ENCODE data around the gene SFT2D3.

The SFT2D3 gene

GRCh38 chr2:127681288-127681804, 20.0 kb upstream of the SFT2D3 start:
- no peak for DNase-seq (ENCODE audit: low read depth in 2 of 2)

GRCh38 chr2:127681976-127682857, 19.1 kb upstream of the SFT2D3 start:
- DNase-seq (ENCODE audit: low read depth in 2 of 2), result no peak

DNA sequence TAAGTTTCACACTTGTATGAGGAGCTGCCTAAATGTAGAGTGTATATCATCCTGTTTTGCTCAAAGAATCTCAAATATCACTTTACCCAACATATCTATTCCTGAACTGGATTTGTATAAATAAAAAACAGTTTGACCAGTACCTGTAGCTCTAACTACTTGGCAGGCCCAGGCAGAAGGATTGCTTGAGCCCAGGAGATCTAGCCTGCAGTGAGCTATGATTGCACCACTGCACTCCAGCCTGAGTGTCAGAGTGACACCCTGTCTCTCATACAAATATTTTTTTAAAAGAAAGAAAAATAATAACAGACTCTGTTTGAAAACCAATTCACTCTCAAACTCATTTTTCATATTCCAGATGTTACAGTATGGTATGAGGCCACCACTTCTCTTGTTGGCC, 18.2 kb upstream of the SFT2D3 start:
- DNase-seq (ENCODE audit: low read depth in 2 of 2), result no peak

GRCh38 chr2:127683757-127684156, 17.5 kb upstream of the SFT2D3 start:
- DNase-seq (ENCODE audit: low read depth in 2 of 2), result no peak

DNA sequence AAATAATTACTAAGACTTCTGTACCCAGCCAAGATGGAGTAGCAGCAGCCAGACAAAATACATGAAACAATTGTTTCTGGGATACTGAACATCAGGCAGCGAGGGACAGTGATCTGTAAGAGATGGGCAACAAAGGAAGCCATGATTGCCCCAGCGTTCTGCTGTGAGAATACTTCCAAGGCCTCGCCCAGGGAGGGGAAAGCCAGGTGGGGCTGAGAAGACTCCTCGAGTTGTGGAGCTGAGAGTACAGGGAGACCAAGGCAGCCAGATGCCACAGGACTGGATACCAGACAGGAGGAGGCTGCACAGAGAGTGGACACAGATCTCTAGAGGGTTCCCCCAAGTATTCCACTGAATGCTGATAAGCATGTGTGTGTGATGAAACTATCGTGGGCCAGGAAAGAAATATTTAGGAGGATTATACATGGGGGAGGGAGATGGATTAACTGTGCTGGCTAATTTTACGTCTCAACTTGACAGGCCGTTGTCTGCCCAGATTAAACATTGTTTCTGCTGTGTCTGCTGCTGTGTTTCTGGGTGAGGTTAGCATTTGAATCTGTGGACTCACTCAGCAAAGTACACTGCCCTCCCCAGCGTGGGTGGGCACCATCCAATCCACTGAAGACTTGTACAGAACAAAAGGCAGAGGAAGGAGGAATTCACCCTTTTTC, 15.8 kb upstream of the SFT2D3 start:
- DNase-seq (ENCODE audit: low read depth in 2 of 2), result no peak

DNA sequence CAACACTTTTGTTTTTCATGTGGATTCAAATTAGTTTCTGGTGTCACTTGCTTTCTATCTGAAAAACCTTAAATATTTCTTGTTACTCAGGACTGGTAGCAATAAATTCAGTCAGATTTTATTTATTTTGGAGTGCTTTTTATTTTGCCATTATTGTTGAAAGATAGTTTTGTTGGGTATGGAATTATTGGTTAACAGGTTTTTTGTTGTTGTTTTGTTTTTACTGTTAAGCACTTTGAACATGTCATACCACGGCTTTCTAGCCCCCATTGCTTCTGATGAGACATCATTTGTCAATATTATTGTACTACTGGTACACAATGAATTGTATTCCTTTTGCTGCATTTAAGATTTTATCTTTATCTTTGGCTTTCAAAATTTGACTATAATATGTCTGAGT, 12.9 kb upstream of the SFT2D3 start:
- no peak for DNase-seq (ENCODE audit: low read depth in 2 of 2)

DNA sequence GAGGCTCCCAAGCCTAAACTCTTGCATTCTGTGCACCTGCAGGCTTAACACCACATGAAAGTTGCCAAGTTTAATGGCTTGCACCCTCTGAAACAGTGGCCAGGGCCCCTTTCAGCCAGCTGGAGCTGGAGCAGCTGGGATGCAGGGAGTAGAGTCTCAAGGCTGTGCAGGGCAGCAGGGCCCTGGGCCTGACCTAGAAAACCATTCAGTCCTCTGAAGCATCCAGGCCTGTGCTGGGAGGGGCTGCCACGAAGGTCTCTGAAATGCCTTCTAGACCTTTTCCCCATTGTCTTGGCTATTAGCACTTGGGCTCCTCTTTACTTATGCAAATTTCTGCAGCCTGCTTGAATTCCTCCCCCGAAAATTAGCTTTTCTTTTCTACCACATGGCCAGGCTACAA, 10.6 kb upstream of the SFT2D3 start:
- DNase-seq (ENCODE audit: low read depth in 2 of 2), result no peak

GRCh38 chr2:127694986-127695385, 6.3 kb upstream of the SFT2D3 start:
- DNase-seq (ENCODE audit: low read depth in 2 of 2), result no peak

- DNase-seq (ENCODE audit: low read depth in 2 of 2), result peak in 1 of 2 donors; percentile 40
Observed at GRCh38 chr2:127695491-127696472, 5.5 kb upstream of the SFT2D3 start.

DNA sequence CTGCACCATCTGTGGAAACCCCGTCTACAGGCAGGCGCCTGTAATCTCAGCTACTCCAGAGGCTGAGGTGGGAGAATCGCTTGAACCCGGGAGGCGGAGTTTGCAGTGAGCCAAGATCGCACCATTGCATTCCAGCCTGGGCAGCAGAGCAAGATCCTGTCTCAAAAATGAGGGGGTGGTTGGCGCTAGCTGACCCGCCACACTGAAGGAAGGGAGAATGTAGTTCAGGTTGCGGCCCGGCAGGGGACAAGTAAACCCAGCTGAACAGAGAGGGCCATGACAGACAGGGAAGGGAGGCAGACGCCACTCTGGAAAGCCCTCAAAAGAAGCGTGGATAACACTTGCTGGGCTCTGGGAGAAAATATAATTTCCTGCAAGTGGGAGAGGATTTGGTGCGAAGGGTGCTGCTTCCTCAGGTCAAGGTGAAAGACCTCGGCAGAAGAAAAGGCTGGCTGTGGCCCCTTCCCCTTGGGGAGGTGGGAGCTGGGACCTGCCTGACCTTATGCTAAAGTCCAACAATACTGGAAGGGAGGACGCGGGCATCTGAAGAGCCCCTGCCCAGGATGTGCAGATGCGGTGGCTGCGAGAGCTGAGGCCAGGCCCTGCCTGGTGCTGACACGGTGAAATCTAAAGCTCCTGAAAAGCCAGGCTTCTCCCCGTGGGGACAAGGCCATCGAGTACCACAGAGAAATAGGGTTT, 3.7 kb upstream of the SFT2D3 start:
- no peak for DNase-seq (ENCODE audit: low read depth in 2 of 2)

- no peak for DNase-seq (ENCODE audit: low read depth in 2 of 2)
Observed at GRCh38 chr2:127698553-127699355, 2.5 kb upstream of the SFT2D3 start.

DNA sequence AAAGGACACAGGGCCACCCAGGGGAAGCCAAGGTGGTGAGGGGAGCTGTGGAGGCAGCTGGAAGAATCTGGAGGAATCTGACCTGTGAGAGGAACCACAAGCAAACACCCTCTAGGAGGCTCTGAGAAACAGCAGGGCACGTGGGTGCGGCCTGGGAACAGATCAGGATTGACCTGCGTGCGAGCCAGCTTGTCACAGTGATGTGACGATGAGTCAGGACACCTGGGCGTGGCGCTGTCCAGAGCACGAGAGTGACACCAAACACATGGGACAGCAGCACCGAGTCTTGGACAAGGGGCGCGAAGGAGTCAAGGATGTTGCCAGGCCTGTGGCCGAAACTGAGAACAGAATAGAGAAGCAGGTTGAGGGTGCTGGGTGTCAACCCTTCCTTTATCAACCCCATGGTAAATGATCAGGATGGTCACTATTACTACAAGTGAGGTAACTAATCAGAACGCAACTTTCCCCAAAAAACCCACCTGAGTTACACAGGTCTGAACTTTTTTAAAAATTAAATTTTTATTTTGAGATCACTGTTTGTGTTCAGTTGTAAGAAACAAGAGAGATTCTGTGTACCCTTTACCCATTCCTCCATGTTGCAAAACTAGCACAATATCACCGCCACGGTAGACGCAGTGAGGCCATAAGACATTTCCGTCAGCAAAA, 637 bp upstream of the SFT2D3 start:
- DNase-seq (ENCODE audit: low read depth in 2 of 2), result no peak

DNA sequence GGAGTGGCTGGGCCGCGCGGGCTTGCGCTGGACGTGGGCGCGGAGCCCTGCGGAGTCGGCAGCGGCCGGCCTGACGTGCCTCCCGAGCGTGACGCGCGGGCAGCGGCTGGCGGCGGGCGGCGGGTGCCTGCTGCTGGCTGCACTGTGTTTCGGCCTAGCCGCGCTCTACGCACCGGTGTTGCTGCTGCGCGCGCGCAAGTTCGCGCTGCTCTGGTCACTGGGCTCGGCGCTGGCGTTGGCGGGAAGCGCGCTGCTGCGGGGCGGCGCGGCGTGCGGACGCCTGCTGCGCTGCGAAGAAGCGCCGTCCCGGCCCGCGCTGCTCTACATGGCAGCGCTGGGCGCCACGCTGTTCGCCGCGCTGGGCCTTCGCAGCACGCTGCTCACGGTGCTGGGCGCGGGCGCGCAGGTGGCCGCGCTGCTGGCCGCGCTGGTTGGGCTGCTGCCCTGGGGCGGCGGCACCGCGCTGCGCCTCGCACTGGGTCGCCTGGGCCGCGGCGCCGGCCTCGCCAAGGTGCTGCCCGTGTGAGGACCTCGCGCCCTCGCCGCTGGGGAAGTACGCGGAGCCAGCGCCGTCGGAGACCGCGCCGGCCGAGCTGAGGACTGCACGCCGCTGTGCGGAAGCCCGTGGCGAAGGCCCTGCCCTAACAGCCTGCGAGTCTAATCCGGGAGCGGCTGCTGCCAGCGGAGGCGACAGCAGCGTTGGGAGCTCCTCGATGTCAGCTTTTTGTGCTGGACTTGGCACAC, 526 bp downstream of the SFT2D3 start:
- peak; percentile 63 to 71 for DNase-seq (ENCODE audit: low read depth in 2 of 2)

GRCh38 chr2:127702395-127703009, 1.2 kb downstream of the SFT2D3 start:
- no peak for DNase-seq (ENCODE audit: low read depth in 2 of 2)

DNA sequence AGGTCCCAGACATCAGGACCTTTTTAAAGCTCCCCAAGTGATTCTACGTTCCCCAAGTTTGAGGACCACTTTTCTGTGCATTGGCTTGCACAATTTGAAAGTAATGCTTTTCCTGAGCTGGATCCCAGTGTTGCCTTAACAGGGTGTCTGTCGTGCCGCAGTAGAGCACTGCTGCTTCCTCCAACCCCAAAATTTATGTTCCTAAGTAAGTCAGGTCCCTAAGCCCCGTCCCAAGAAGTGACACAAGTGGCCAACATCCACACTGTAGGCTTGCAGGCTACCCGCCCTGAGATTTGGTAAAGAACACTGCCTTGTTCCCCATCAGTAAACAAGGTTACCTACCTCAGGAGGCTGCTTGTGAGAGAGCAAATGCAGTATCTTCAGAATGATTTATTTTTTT, 2.0 kb downstream of the SFT2D3 start:
- DNase-seq (ENCODE audit: low read depth in 2 of 2), result no peak

DNA sequence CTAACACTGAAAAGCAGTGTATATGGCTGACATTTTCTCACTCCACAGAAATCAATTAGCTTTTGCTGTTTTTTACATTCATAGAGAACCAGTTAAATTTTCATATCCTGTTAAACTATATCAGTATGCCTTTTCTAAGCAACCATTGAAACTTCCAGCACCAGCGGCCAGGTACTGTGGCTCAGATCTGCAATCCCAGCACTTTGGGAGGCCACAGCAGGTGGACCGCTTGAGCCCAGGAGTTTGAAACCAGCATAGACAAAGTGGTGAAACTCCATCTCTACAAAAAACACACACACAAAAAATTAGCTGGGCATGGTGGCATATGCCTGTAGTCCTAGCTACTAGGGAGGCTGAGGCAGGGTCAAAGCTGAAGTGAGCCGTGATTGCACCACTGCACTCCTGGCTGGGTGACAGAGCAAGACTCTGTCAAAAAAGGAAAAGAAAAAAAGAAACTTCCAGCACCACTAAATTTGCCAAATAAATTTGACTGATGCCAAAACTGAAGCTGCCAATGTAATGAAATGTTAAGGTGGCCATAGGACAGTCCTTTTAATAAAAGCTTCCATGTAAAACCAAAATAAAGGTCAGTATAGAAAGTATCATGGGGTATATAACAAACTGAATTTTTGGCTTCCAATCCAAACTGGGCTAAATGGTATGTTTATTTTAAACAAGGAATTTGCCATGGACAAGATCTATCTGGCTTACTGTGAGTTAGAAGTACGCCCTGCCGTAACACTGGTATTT, 3.5 kb downstream of the SFT2D3 start:
- DNase-seq (ENCODE audit: low read depth in 2 of 2), result no peak

- DNase-seq (ENCODE audit: low read depth in 2 of 2), result no peak
Observed at GRCh38 chr2:127705391-127706065, 4.2 kb downstream of the SFT2D3 start.
